Measurements from ENCODE around the gene NBAS.
"Not testable (repeated sequence)": the region's sequence is repeated elsewhere in the genome, so short reads cannot be mapped to it uniquely, and the experiment has no call there.

The NBAS gene

GRCh38 chr2:15354596-15355366 lies 206.4 kb downstream of the NBAS start:
- FAIRE-seq, result no peak

GRCh38 chr2:15352363-15352762 lies 208.8 kb downstream of the NBAS start:
- no peak for FAIRE-seq

DNA sequence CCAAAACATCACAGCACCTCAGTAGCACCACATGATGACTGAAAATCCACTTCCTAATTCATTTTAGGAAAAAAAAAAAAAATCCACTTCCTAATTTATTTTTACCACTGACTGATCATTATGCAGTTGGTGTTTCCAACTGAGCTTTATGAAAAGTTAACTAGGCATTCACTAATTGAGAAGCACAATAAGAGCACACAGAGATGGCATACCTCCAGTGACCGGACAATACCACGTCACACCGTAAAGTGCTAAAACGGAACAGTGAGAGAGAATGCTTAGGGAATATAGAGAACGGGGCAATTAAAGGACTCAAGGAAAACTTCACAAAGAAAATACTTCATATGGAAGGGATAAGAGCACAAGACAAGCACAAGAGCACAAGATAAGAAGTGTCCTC lies 212.5 kb downstream of the NBAS start:
- no peak for FAIRE-seq

GRCh38 chr2:15348045-15348444 lies 213.1 kb downstream of the NBAS start:
- no peak for FAIRE-seq

GRCh38 chr2:15346624-15347023 lies 214.5 kb downstream of the NBAS start:
- FAIRE-seq, result no peak

- FAIRE-seq, result no peak
These were observed 223.0 kb downstream of the NBAS start for GRCh38 chr2:15337996-15338666.

GRCh38 chr2:15334644-15335326 lies 226.3 kb downstream of the NBAS start:
- no peak for FAIRE-seq

GRCh38 chr2:15331787-15332186 lies 229.3 kb downstream of the NBAS start:
- no peak for FAIRE-seq

DNA sequence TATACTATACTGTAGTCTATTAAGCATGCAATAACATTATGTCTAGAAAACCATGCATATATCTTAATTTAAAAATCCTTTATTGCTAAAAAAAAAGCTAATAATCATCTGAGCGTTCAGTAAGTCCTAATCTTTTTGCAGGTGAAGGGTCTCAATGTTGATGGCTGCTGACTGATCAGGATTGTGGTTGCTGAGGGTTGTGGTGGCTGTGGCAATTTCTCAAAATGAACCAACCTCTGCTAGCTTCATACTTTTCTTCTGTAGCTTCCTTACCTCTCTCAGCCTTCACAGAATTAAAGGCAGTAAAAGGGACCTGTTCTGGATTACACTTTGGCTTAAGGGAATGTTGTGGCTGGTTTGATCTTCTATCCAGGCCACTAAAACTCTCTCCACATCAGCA lies 235.8 kb downstream of the NBAS start:
- FAIRE-seq, result no peak

GRCh38 chr2:15323227-15323626 lies 237.9 kb downstream of the NBAS start:
- FAIRE-seq, result no peak

- not testable (repeated sequence) for FAIRE-seq
These were observed 239.7 kb downstream of the NBAS start for GRCh38 chr2:15321481-15321880.

- no peak for FAIRE-seq
These were observed 244.7 kb downstream of the NBAS start for GRCh38 chr2:15316370-15316814.

DNA sequence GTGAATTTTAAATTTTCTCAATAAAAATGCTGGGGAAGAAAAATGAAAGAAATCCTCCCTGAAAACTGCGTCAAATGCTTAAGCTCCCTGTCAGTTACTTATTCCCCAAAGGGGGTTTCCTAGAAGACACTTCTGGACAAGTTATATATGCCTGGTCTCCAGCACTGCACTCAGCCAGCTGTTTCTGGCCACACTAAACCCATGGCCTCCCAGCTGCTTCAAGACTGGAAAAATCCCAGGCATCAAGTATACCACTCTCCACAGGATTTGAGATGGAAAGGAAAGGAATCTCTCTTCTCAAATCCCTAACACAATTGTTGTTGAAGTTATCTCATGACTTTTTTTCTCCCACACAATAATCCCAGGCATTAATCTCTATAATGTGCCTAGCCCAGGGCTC lies 245.7 kb downstream of the NBAS start:
- no peak for FAIRE-seq

DNA sequence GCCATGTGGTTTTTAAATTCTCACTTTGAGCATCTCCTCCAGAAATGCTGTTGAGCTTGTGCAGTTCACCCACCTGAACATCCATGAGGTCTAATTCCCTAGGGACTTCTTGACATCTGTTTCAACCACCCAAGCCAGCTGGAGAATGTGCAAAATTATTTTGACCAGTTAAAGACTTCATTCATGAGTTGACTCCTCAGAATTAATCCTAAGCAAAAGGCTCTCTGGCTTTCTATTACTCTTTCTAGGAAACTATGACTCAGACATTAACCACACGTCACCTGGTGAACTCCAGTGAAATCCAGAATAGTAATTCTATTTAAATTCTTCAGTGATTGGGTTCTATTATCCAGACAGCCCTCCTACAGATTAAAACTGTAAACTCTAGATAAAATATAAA lies 247.5 kb downstream of the NBAS start:
- FAIRE-seq, result no peak

DNA sequence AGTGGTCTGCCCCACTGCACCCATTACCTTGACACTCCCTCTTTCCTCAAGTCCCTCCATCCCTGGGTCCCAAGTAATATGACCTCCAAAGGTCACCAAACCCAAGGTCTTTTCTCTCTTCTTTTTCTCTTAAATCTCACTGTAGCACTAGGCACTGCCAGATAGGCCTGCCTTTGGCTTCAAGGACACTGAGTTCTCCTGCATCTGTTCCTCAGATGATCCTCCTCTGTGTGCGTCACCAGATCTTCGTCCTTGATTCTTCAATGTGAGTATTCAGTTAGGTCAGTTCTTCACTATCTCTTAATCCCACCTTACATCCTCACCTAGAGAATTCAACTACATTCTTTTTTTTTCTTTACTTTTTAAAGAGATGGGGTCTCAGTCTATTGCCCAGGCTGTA lies 249.2 kb downstream of the NBAS start:
- FAIRE-seq, result no peak

GRCh38 chr2:15311201-15311907 lies 249.8 kb downstream of the NBAS start:
- no peak for FAIRE-seq

DNA sequence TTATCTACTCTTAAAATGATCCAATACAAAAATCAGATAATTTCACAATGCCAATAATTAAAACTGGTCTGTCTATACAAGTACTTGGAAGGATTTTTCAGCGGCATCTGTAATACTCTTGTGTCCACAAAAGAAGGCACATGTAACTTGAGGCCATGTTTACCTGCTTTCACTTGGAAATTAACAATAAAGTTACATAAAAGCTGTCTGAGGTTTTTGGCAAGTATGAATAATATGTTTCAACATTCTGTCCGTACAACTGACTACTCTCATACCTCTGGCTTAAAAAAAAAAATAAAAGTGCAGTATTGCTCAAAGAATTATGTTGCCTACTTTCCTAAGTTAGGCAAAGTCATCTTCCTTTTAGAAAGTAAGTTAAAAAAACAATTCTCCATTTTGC lies 253.6 kb downstream of the NBAS start:
- no peak for FAIRE-seq

DNA sequence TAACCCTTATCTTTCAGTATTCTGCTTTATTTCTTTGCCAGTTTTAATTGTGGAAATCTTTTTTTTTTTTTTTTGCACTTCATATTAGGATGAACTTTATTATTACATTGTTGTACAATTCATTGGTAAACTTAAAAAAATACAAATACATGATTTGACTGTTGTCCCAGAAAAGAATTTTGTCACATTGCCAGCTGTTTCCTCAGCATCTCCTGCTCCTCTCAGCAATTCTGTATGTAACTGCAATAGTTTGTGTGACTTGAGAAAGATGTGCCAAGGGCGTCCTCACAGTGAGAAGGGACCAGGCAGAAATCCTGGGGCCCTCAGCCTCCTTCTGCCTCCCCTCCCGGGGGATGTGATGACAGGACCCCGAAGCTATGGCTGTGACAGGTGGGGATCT lies 254.4 kb downstream of the NBAS start:
- no peak for FAIRE-seq

DNA sequence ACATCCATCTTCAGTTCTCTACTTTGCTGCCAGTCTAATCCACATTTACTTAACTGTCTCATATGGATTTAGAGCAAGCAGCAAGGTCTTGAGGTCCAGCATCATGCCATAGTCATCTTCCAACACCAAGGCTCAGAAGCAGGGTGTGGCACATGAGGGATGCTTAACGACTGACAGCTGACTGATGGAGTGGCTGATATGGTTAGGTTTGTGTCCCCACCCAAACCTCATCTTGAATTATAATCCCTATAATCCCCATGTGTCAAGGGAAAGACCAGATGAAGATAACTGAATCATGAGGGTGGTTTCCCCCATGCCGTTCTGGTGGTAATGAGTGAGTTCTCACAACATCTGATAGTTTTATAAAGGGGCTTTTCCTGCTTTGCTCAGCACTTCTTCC lies 257.3 kb downstream of the NBAS start:
- no peak for FAIRE-seq

- FAIRE-seq, result no peak
These were observed 259.0 kb downstream of the NBAS start for GRCh38 chr2:15302154-15302553.

DNA sequence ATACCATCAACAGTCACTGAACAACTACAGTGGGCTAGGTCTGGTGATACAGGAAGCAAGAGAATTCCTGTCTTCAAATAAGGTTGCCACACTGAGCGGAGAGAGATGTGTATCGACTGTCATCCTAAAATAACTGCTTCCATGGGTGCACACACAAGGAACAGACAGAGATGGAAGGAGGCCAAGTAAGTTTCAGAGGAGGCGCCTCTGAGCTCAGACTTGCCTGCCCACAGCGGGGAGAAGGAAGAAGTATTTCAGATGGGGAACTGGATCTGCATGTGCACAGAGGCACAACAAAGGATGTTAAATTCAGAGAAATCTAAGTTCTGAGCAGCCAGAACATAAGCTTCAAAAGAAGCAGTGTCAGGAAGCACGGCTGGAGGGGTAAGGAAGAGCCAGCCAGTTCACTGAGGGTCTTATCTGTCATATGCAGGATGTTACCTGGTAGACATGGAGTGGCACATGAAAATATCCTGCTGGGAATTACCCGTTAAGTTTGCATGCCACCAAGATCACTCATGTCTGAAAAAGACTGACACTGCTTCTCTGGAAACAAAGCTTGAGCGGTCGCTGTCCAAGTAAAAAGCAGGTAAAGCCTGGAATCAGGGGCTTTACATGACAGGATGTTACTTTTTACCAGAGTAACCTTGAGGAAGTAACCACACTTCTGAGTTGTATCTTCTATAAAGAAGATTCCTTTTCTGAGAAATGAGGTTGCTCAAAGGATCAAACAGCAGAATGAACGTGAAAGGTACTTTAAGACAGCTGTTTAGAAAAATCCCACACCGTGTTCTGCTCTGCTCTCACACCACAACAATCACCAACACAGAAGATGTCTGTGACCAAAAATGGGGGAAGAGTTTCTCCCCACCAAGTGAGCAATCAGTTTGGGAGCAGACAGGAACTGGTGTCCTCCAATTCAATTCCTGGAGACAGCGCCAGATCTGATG lies 260.2 kb downstream of the NBAS start:
- FAIRE-seq, result no peak

GRCh38 chr2:15299904-15300520 lies 261.1 kb downstream of the NBAS start:
- no peak for FAIRE-seq
